ENCODE measurements around the gene SLC52A1. TPM values are rescaled to one million over a fixed set of nuclear protein-coding genes. Genes with fewer than 3 reads are reported as not detected.

SLC52A1 gene
- total RNA-seq, 3 donors from 2014 or later, result 3.0 to 5.3 (median 3.6) TPM

GRCh38 chr17:5069724-5070123 is 34.5 kb upstream of the SLC52A1 start:
- intact Hi-C loops (cut with DNase I, micrococcal nuclease), result loop anchor here in 1 of 2 donors (10.0 kb wide), 1 partner anchor 85 kb away; the partner anchor contains the start of gene CAMTA2
- no peak for TF ChIP-seq CTCF (IDR thresholded peaks at IDR 0.05)

DNA sequence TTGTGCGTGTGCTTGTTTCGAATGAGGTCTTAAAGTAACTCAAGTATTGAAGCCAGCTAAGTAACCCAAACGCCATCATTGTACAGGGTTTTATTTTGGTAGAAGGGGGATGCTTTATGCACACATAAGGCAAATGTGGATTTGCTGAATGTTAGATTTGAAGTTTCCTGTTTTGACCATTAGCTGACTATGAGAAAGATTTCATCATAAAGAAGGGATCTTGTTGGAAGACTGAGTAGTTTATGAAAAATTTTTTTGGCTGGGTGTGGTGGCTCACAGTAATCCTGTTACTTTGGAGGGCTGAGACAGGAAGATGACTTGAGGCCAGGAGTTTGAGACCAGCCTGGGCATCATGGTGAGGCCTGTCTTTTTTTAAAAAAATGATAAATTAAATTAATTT is 33.0 kb upstream of the SLC52A1 start:
- Histone ChIP-seq H3K9me3 (no peaks in the 10 kb centered on the region), H3K4me1 (ENCODE audit: low read depth) (no peaks in the 10 kb centered on the region), H3K36me3 (ENCODE audit: low read depth) (no peaks in the 10 kb centered on the region), H3K4me3 (no peak overlapping the region)
- intact Hi-C loops (cut with DNase I, micrococcal nuclease), result loop anchor here in 1 of 2 donors (10.0 kb wide), 1 partner anchor 83 kb away; the partner anchor contains the start of gene CAMTA2
- ATAC-seq, result no peak
- no peak for TF ChIP-seq CTCF (IDR thresholded peaks at IDR 0.05)
- no peak for DNase-seq

More at GRCh38 chr17:5069724-5070123, 34.5 kb upstream of the SLC52A1 start:
- Histone ChIP-seq H3K9me3 (no peaks in the 10 kb centered on the region), H3K36me3 (ENCODE audit: low read depth) (no peaks in the 10 kb centered on the region), H3K4me3 (no peak overlapping the region), H3K4me1 (ENCODE audit: low read depth) (no peaks in the 10 kb centered on the region)
- DNase-seq (no peak), ATAC-seq (no peak)

DNA sequence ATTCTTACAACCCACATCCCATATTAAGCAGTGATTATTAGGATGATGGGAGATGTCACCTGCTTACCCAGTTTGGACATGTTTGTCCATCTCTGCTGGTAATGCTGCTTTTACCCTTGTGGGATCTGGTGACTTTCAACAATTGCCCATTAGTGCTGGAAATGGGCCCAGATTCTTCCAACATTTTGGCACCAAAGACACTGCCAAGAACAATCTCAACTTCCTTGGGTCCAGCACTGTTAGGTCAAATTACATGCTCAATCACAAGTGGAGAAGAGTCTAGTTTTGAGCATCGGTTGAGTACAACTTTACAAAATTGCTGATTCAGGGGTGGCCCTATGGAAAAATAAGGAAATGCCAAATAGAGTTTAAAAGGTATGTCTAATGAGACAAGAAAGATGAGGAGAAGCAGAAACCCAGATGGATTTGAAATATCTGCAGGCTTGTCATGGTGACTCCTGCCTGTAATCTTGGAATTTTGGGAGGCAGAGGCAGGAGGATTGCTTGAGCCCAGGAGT is 30.1 kb upstream of the SLC52A1 start:
- H3K9me3 ChIP-seq, result no peaks in the 10 kb centered on the region
- no peak for ATAC-seq
- intact Hi-C loops (cut with DNase I, micrococcal nuclease), result loop anchor here in 1 of 2 donors (10.0 kb wide), 1 partner anchor 80 kb away; the partner anchor contains the start of gene CAMTA2
- TF ChIP-seq CTCF (IDR thresholded peaks at IDR 0.05), result no peak
- H3K4me3 ChIP-seq, result no peak overlapping the region
- H3K4me1 ChIP-seq (ENCODE audit: low read depth), result no peaks in the 10 kb centered on the region
- no peaks in the 10 kb centered on the region for H3K36me3 ChIP-seq (ENCODE audit: low read depth)
- no peak for DNase-seq

GRCh38 chr17:5055543-5055942 is 20.3 kb upstream of the SLC52A1 start:
- H3K9me3 ChIP-seq, result no peaks in the 10 kb centered on the region
- intact Hi-C loops (cut with DNase I, micrococcal nuclease), result no loop called here
- no peak for DNase-seq
- no peak for ATAC-seq
- no peak for TF ChIP-seq CTCF (IDR thresholded peaks at IDR 0.05)
- no peaks in the 10 kb centered on the region for H3K36me3 ChIP-seq (ENCODE audit: low read depth)
- H3K4me1 ChIP-seq (ENCODE audit: low read depth), result no peaks in the 10 kb centered on the region
- no peak overlapping the region for H3K4me3 ChIP-seq

DNA sequence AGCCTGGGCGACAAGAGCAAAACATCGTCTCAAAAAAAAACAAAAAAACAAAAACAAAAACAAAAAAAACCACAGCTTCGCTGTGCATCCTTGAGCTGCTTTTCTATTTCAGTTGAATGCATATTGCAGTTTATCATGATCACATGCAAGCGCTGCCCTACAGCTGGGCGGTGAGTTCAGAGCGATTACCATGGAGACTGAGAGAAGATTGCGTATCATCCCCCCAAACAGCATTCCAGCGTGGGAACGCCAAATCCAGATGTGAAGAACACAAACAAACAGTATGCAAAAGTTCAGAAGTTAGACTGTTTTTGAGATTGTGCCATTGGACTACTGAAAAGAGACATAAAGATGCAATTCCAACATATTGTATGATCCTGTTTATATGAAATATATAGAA is 15.1 kb upstream of the SLC52A1 start:
- intact Hi-C loops (cut with DNase I, micrococcal nuclease), result no loop called here
- no peak for TF ChIP-seq CTCF (IDR thresholded peaks at IDR 0.05)
- Histone ChIP-seq H3K4me3 (no peak overlapping the region), H3K9me3 (no peaks in the 10 kb centered on the region), H3K36me3 (ENCODE audit: low read depth) (no peaks in the 10 kb centered on the region), H3K4me1 (ENCODE audit: low read depth) (peaks cover 16% of the 10 kb centered on the region)
- DNase-seq, result no peak
- no peak for ATAC-seq
